ENCODE results near the gene CARS1.

CARS1 gene

GRCh38 chr11:3051196-3052108, 5.8 kb downstream of the CARS1 start:
- DNase-seq (ENCODE audit: extremely low spot score), result no peak
- TF ChIP-seq, protein P1, sequence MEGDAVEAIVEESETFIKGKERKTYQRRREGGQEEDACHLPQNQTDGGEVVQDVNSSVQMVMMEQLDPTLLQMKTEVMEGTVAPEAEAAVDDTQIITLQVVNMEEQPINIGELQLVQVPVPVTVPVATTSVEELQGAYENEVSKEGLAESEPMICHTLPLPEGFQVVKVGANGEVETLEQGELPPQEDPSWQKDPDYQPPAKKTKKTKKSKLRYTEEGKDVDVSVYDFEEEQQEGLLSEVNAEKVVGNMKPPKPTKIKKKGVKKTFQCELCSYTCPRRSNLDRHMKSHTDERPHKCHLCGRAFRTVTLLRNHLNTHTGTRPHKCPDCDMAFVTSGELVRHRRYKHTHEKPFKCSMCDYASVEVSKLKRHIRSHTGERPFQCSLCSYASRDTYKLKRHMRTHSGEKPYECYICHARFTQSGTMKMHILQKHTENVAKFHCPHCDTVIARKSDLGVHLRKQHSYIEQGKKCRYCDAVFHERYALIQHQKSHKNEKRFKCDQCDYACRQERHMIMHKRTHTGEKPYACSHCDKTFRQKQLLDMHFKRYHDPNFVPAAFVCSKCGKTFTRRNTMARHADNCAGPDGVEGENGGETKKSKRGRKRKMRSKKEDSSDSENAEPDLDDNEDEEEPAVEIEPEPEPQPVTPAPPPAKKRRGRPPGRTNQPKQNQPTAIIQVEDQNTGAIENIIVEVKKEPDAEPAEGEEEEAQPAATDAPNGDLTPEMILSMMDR (IDR thresholded peaks at IDR 0.05; ENCODE audit: control extremely low read depth, extremely low read depth, low read depth, missing control alignments), result no peak
- ChIA-PET POLR2A (interaction anchor here (1.4 kb wide), 1 partner anchor 29 kb away, joined by 4 read pairs; no protein-coding TSS in a partner anchor), CTCF (interaction anchor here (0.9 to 6.5 kb wide), 9 partner anchors 9 to 520 kb away, joined by 3 to 54 read pairs (median 3); no protein-coding TSS in a partner anchor)

DNA sequence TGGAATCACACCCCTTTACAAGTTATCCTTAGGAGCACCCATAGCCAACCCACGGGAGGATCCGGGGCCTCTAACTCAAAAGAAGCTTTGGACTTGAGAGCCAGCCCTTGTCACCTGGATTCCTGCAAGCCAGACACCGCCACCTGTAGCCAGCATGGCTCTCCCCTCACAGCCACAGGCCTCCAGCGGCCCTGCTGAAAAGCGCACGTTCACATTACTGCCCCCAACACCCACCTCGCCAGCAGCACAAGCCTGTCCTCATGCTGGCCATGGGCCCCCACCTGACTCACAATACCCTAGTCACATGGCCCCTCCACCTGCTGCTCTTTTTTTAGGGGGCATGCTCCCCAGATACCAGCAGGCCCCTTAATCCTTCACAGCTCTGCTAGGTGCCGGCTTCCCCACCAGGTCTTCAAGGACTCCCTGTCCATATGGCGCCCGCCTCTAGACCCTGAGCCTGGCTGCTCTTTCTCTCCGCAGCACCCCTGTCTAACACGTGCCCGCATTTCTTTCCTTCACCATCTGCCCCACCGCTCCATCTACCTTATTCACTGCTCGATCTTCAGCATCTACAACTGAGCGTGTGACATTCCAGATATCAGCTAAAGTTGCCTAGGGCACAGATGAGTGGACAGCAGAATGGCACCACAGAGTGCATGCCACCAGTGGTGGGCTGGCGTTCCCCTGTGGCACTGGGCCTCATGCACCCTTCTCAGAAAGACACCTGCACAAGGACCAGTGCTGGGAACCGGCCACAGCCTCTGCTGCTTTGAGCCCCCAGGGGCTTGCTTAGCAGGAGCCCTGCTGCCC, 6.6 kb downstream of the CARS1 start:
- DNase-seq (ENCODE audit: extremely low spot score), result no peak
- ChIA-PET CTCF (interaction anchor here (0.9 to 6.5 kb wide), 9 partner anchors 8 to 519 kb away, joined by 3 to 54 read pairs (median 3); no protein-coding TSS in a partner anchor), POLR2A (interaction anchor here (1.1 to 1.4 kb wide), 2 partner anchors 28 to 41 kb away, joined by 3 to 4 read pairs; no protein-coding TSS in a partner anchor)
- TF ChIP-seq, protein P1 (IDR thresholded peaks at IDR 0.05; ENCODE audit: control extremely low read depth, extremely low read depth, low read depth, missing control alignments), result no peak

GRCh38 chr11:3049430-3050243, 7.6 kb downstream of the CARS1 start:
- ChIA-PET POLR2A (interaction anchor here (1.1 kb wide), 1 partner anchor 42 kb away, joined by 3 read pairs; no protein-coding TSS in a partner anchor), CTCF (interaction anchor here (0.6 to 6.5 kb wide), 11 partner anchors 10 to 518 kb away, joined by 3 to 54 read pairs (median 3); no protein-coding TSS in a partner anchor)
- TF ChIP-seq, protein P1 (IDR thresholded peaks at IDR 0.05; ENCODE audit: control extremely low read depth, extremely low read depth, low read depth, missing control alignments), result peak; percentile 8
- DNase-seq (ENCODE audit: extremely low spot score), result peak; percentile 86

DNA sequence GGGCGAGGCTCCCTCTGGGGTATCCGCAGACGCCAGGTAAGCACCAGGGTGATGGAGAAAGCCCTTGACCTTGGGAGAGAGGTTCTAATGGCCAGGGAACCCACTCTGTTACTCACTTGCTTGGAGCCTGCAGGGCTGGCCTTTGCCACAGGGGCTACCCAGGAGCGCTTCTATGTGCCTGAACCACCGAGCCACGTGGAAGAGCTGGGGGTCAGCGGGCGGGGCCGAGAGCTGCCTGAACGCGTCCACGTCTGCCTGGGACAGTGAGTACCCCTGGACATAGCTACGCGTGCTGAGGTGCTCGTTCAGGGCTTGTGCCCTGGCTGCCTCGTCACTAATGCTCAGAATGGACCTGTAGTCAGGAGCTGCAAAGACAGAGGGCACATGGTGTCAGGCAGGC, 9.6 kb downstream of the CARS1 start:
- no peak for DNase-seq (ENCODE audit: extremely low spot score)
- POLR2A ChIA-PET, result no interaction called here
- CTCF ChIA-PET, result interaction anchor here (1.3 to 6.5 kb wide), 4 partner anchors 10 to 77 kb away, joined by 4 to 54 read pairs (median 28); no protein-coding TSS in a partner anchor
- TF ChIP-seq, protein P1 (IDR thresholded peaks at IDR 0.05; ENCODE audit: control extremely low read depth, extremely low read depth, low read depth, missing control alignments), result no peak

DNA sequence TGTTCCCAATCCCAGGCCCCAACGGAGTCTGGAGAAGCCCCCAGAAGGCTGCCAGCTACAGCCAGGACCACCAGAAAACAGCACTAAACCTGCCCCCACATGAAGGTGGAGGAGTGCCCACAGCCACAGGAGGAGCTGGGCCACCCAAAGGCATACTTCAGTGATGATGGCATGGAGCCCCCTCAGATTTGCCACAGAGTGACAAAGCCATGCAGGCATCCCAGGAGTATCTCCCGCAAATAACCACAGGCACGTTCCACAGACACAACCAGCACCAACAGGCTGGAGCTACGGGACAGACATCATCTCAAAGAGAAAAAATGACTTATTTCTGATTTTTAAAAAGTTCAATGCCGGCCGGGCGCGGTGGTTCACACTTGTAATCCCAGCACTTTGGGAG, 10.6 kb downstream of the CARS1 start:
- ChIA-PET CTCF (interaction anchor here (1.0 to 6.5 kb wide), 2 partner anchors 9 to 44 kb away, joined by 3 to 51 read pairs; no protein-coding TSS in a partner anchor), POLR2A (no interaction called here)
- DNase-seq (ENCODE audit: extremely low spot score), result no peak
- TF ChIP-seq, protein P1 (IDR thresholded peaks at IDR 0.05; ENCODE audit: control extremely low read depth, extremely low read depth, low read depth, missing control alignments), result no peak

All from GM10248 (cell line).